Endothelial cell of umbilical vein (primary cell): ENCODE results near the gene LRWD1. TPM values are rescaled to one million over a fixed set of nuclear protein-coding genes. Genes with fewer than 3 reads are reported as not detected.

ENCODE experiments used
- BruUV-seq: library from RNA; stranded (reverse); fragments of 400-500 nt; replicated peaks from 2 replicates; lab custom pipeline; 2021; lab: Mats Ljungman, UMichigan
- CTCF ChIA-PET: fragments of 300-600, 350-600 bp; sonication (Branson Sonifier 250); formaldehyde crosslinking; loops from one replicate; lab custom pipeline; 2021; ENCODE audit warnings: antibody characterized with exemption, inconsistent platforms; lab: Charles Lee
- POLR2A ChIA-PET: fragments of 300-600, 350-600 bp; sonication (Branson Sonifier 250); formaldehyde crosslinking; loops from one replicate; lab custom pipeline; 2021; ENCODE audit warnings: antibody characterized with exemption, inconsistent platforms; lab: Charles Lee
- DNase-seq: peaks from one replicate; pipeline ENCODE4 v3.0.0-alpha.2; 2011; ENCODE audit warnings: low read depth, low spot score
- FAIRE-seq: peaks from 2 replicates; lab custom pipeline; 2011; peaks lifted over from hg19 to GRCh38; lab: Jason Lieb, UNC
- H2AFZ ChIP-seq: 2 replicates; pipeline ENCODE4 v1.6.0; 2012; ENCODE audit warnings: low read depth, low read length, control low read depth, inconsistent platforms
- H3K27ac ChIP-seq: 2 replicates; pipeline ENCODE4 v1.5.1; 2011; ENCODE audit warnings: low read depth, mild to moderate bottlenecking, control low read depth, low read length, moderate library complexity; ENCODE audit not compliant: insufficient read depth
- H3K27me3 ChIP-seq, 2 experiments: 2 replicates each; pipeline versions ENCODE4 v1.6.0 to v1.6.1; 2011; ENCODE audit warnings: low read length in 2 of 2, mixed read lengths in 1 of 2; ENCODE audit not compliant: control insufficient read depth in 2 of 2, insufficient read depth in 2 of 2
- H3K36me3 ChIP-seq, 2 experiments: 2 replicates in 1 of 2; 3 replicates in 1 of 2; pipeline ENCODE4 v1.5.1; 2011; ENCODE audit warnings: low read length in 2 of 2, mild to moderate bottlenecking in 1 of 2, moderate library complexity in 1 of 2; ENCODE audit not compliant: control insufficient read depth in 2 of 2, insufficient read depth in 2 of 2; ENCODE audit errors: extremely low read depth in 1 of 2
- H3K4me1 ChIP-seq: 3 replicates; pipeline ENCODE4 v1.5.1; 2011; ENCODE audit warnings: mild to moderate bottlenecking, low read length; ENCODE audit not compliant: control insufficient read depth, insufficient read depth; ENCODE audit errors: extremely low read depth
- H3K4me2 ChIP-seq: 2 replicates; pipeline ENCODE4 v1.6.1; 2011; ENCODE audit warnings: low read length, control low read depth, mixed read lengths; ENCODE audit not compliant: insufficient read depth
- H3K4me3 ChIP-seq, 3 experiments: fragments of 200-600 bp in 1 of 3; sonication (generic), shearing (Covaris generic) in 1 of 3; replicated peaks in 1 of 3; 2 replicates each; pipeline ENCODE4 v1.5.1; 2011 to 2016; ENCODE audit warnings: control low read depth in 3 of 3, low read length in 3 of 3, mild to moderate bottlenecking in 2 of 3, inconsistent platforms in 1 of 3, low read depth in 1 of 3, moderate library complexity in 1 of 3; ENCODE audit not compliant: insufficient read depth in 1 of 3
- H3K79me2 ChIP-seq: 2 replicates; pipeline ENCODE4 v1.6.0; 2012; ENCODE audit warnings: low read length, inconsistent platforms; ENCODE audit not compliant: control insufficient read depth, insufficient read depth
- H3K9ac ChIP-seq: replicated peaks from 2 replicates; pipeline ENCODE3; 2011; ENCODE audit warnings: low read length, control low read depth; ENCODE audit not compliant: insufficient read depth; ENCODE audit errors: extremely low read depth
- H3K9me1 ChIP-seq: replicated peaks from 3 replicates; pipeline ENCODE4 v1.6.0; 2011; ENCODE audit warnings: mild to moderate bottlenecking, low read length; ENCODE audit not compliant: control insufficient read depth, insufficient read depth; ENCODE audit errors: extremely low read depth
- H3K9me3 ChIP-seq: replicated peaks from 2 replicates; pipeline ENCODE4 v1.5.1; 2012; ENCODE audit warnings: low read length, inconsistent platforms; ENCODE audit not compliant: control insufficient read depth, insufficient read depth
- H4K20me1 ChIP-seq: replicated peaks from 2 replicates; pipeline ENCODE3; 2011; ENCODE audit warnings: mild to moderate bottlenecking, low read length; ENCODE audit not compliant: control insufficient read depth, insufficient read depth; ENCODE audit errors: extremely low read depth
- EZH2 ChIP-seq: IDR thresholded peaks from 2 replicates; pipeline ENCODE4 v1.6.1; 2012; ENCODE audit warnings: borderline replicate concordance, low read depth, mild to moderate bottlenecking, moderate library complexity, low read length, inconsistent platforms; ENCODE audit not compliant: severe bottlenecking
- FOS ChIP-seq: IDR thresholded peaks from 2 replicates; pipeline ENCODE4 v1.6.1; 2011; ENCODE audit warnings: mild to moderate bottlenecking, low read length, moderate library complexity, borderline replicate concordance; ENCODE audit not compliant: insufficient read depth
- GATA2 ChIP-seq: IDR thresholded peaks from 2 replicates; pipeline ENCODE4 v1.7.0; 2011; ENCODE audit warnings: low read depth, mild to moderate bottlenecking, moderate library complexity, mixed read lengths, low read length; ENCODE audit not compliant: insufficient read length, insufficient read depth
- JUN ChIP-seq: IDR thresholded peaks from 2 replicates; pipeline ENCODE4 v1.6.1; 2011; ENCODE audit warnings: borderline replicate concordance, low read depth; ENCODE audit not compliant: insufficient read length, insufficient read depth
- MYC ChIP-seq: IDR thresholded peaks from one replicate; pipeline ENCODE4 v1.6.1; 2011; ENCODE audit warnings: mild to moderate bottlenecking, low read depth, low read length
- POLR2A ChIP-seq: IDR thresholded peaks from 2 replicates; pipeline ENCODE4 v1.6.1; 2012; ENCODE audit warnings: low read depth, mild to moderate bottlenecking, control low read depth, low read length
- POLR2AphosphoS5 ChIP-seq: IDR thresholded peaks from 2 replicates; pipeline ENCODE4 v1.6.1; 2012; ENCODE audit warnings: low read depth, mild to moderate bottlenecking, control low read depth, low read length, moderate library complexity; ENCODE audit not compliant: insufficient read depth
- dilution Hi-C: fragments of 300-500 bp; cut with MboI; formaldehyde crosslinking; loops from one replicate; pipeline ENCODE4 v1.15.0; 2019; ENCODE audit warnings: low sequenced_read_pairs; ENCODE audit not compliant: extremely low pct_ligation_motif_present
- intact Hi-C: fragments of 100-400 bp; cut with micrococcal nuclease; formaldehyde crosslinking; loops from one replicate; pipeline ENCODE4 v1.10.0; 2022
- polyA plus RNA-seq, 4 experiments: library from polyadenylated mRNA; depleted of rRNA in 3 of 4; stranded (reverse) in 3 of 4; unstranded in 1 of 4; fragments of >200 nt; gene quantifications; 2 replicates each; pipeline versions ENCODE4 v1.2.1 to v1.2.3, GENCODE V29; 2011 to 2012; ENCODE audit warnings: missing spikeins in 1 of 4
- total RNA-seq: library from RNA; stranded (reverse); gene quantifications from 2 replicates; pipeline ENCODE4 v1.2.3, GENCODE V29; 2021
- TF ChIP-seq, protein P1 (sequence below): IDR thresholded peaks from 2 replicates; pipeline ENCODE4 v1.6.1; 2011; ENCODE audit not compliant: insufficient read depth, insufficient read length
- TF ChIP-seq, protein P2 (sequence below), 2 donors: IDR thresholded peaks; 1 replicate in 1 of 2; 2 replicates in 1 of 2; pipeline ENCODE4 v1.5.1; 2011; ENCODE audit warnings: low read length in 2 of 2, mild to moderate bottlenecking in 2 of 2, moderate library complexity in 2 of 2, control low read depth in 1 of 2, inconsistent platforms in 1 of 2, low read depth in 1 of 2; ENCODE audit not compliant: insufficient read depth in 1 of 2; ENCODE audit errors: extremely low read depth in 1 of 2

The LRWD1 gene
- total and polyA plus RNA-seq, 2 donors (not counting 3 experiments of a cell fraction or from before 2014, with no cell fraction given) = 21.7 to 22.7 TPM

DNA sequence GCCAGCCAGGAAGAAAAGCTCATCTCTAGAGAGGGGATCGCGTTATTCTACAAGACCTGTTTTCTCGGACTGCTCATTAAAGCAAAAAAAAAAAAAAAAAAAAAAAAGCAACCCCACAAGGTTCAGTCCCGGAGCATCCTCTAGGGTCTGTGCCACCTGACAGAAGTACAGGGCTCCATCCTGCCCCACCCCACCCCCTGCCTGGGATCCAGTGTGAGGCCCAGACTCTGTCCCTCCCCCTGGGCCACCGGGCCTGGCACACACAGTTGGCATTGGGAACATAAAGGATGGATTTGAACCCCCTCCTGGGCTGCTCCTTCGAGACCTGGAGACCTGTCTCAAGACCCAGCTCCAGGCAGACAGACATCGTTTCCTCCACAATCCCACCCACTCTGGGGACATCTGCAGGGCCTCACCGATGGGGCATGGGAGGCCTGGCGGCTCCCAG, 30.7 kb upstream of the LRWD1 start:
- Histone ChIP-seq H3K9me1 (no peaks in the 10 kb centered on the region), H3K27ac (peak overlapping the region; percentile 54), H3K9me3 (no peaks in the 10 kb centered on the region), H3K27me3 (no peaks in the 10 kb centered on the region), H3K4me2 (peak overlapping the region; percentile 62), H3K36me3 (peaks cover under 1 to 2% of the 10 kb centered on the region in 2 experiments), H3K4me1 (peaks cover 6% of the 10 kb centered on the region), H3K79me2 (peaks cover 19% of the 10 kb centered on the region), H4K20me1 (no peaks in the 10 kb centered on the region), H3K9ac (peak overlapping the region; percentile 77), H2AFZ (peak overlapping the region; percentile 61), H3K4me3 (peak overlapping the region; percentile 82 to 98 (median 83))
- ChIA-PET POLR2A (interaction anchor here (0.6 kb wide), 1 partner anchor 38 kb away, joined by 3 read pairs; the partner anchor contains the start of gene PRKRIP1), CTCF (interaction anchor here (0.9 to 2.2 kb wide), 4 partner anchors 21 to 154 kb away, joined by 3 to 9 read pairs (median 4); no protein-coding TSS in a partner anchor)
- no TSS peak for BruUV-seq
- FAIRE-seq (no peak), DNase-seq (no peak)
- dilution Hi-C loops = no loop called here
- no peak for TF ChIP-seq POLR2A
- TF ChIP-seq GATA2 = no peak
- no peak for TF ChIP-seq JUN
- no peak for TF ChIP-seq MYC
- TF ChIP-seq, protein P1, sequence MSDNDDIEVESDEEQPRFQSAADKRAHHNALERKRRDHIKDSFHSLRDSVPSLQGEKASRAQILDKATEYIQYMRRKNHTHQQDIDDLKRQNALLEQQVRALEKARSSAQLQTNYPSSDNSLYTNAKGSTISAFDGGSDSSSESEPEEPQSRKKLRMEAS = no peak
- TF ChIP-seq FOS = no peak
- no peak for TF ChIP-seq POLR2AphosphoS5
- TF ChIP-seq, protein P2, sequence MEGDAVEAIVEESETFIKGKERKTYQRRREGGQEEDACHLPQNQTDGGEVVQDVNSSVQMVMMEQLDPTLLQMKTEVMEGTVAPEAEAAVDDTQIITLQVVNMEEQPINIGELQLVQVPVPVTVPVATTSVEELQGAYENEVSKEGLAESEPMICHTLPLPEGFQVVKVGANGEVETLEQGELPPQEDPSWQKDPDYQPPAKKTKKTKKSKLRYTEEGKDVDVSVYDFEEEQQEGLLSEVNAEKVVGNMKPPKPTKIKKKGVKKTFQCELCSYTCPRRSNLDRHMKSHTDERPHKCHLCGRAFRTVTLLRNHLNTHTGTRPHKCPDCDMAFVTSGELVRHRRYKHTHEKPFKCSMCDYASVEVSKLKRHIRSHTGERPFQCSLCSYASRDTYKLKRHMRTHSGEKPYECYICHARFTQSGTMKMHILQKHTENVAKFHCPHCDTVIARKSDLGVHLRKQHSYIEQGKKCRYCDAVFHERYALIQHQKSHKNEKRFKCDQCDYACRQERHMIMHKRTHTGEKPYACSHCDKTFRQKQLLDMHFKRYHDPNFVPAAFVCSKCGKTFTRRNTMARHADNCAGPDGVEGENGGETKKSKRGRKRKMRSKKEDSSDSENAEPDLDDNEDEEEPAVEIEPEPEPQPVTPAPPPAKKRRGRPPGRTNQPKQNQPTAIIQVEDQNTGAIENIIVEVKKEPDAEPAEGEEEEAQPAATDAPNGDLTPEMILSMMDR (IDR thresholded peaks at IDR 0.05; ENCODE audit: extremely low read depth in 1 of 2, insufficient read depth in 1 of 2, low read depth in 1 of 2, low read length in 2 of 2) = no peak
- TF ChIP-seq EZH2 = no peak
- intact Hi-C loops = no loop called here
